ENCODE data around the gene VTA1.

- TF ChIP-seq CTCF (IDR thresholded peaks at IDR 0.05) (no peak), EP300 (IDR thresholded peaks at IDR 0.05) (no peak), POLR2A (IDR thresholded peaks at IDR 0.05; ENCODE audit: low read depth) (no peak), POLR2AphosphoS5 (IDR thresholded peaks at IDR 0.05) (no peak)
These were observed 91.8 kb downstream of the VTA1 start for GRCh38 chr6:142238881-142239280.

All from esophagus muscularis mucosa (tissue), 4 donors.